Spleen (tissue), 7 donors: ENCODE results near the gene RNF169.

ENCODE experiments used
- CTCF ChIP-seq, 11 experiments: fragments of 200-600 bp in 7 of 11; fragments of 450-650 bp in 4 of 11; sonication (generic) in 4 of 11; IDR thresholded peaks in 8 of 11; conservative IDR thresholded peaks in 3 of 11; 1 replicate in 7 of 11; 2 replicates in 4 of 11; pipeline versions ENCODE4 v1.4.0 to v1.8.0; 2016 to 2021; ENCODE audit warnings: antibody characterized with exemption in 11 of 11, inconsistent platforms in 4 of 11, mild to moderate bottlenecking in 1 of 11
- POLR2A ChIP-seq, 3 donors: fragments of 450-650 bp; IDR thresholded peaks; one replicate each; pipeline ENCODE4 v1.5.1; 2017; ENCODE audit warnings: antibody characterized with exemption in 3 of 3, mild to moderate bottlenecking in 1 of 3
- POLR2AphosphoS5 ChIP-seq, 3 donors: sonication (generic); formaldehyde crosslinking; IDR thresholded peaks; one replicate each; pipeline ENCODE4 v1.5.1; 2017; ENCODE audit warnings: antibody characterized with exemption in 3 of 3
- donor health status: DM: no; HTN: no; CAD: no; lungs with moderate emphysema.
- donor health status: DM: no; HTN: no; CAD: no.
- donor health status: DM: no; HTN: no; CAD: no.

- no peak for TF ChIP-seq CTCF (IDR thresholded peaks at IDR 0.05 in 8 of 11, conservative IDR thresholded peaks at IDR 0.05 in 3 of 11)
- no peak for TF ChIP-seq POLR2AphosphoS5 (IDR thresholded peaks at IDR 0.05)
- TF ChIP-seq POLR2A (IDR thresholded peaks at IDR 0.05): no peak
Observed at GRCh38 chr11:74730571-74731260, 17.9 kb upstream of the RNF169 start.
